ENCODE measurements around the gene TSC2. TPM values are rescaled to one million over a fixed set of nuclear protein-coding genes. Genes with fewer than 3 reads are reported as not detected.
"Not testable (repeated sequence)": the region's sequence is repeated elsewhere in the genome, so short reads cannot be mapped to it uniquely, and the experiment has no call there.

TSC2 gene
- total and polyA plus RNA-seq, 8 donors = 116 to 166 (median 128) TPM

DNA sequence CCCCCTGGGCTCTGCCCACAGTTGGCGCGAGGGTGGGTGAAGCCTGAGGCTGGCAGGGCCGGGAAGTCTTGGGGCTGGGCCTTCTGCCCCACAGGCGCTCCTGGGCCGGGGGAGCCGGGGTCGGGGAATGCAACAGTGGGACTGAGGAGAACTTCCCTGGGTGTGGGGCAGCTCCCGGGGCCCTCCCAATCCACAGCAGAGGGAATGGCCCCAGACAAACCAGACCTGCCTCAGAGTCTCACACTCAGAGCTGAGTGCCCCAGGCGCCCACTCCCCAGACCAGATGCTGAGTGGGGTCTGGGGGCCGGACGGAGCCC is 76.5 kb downstream of the TSC2 start:
- Histone ChIP-seq H3K4me1 (peaks cover 24 to 44% of the 10 kb centered on the region in 2 donors), H3K4me3 (peak overlapping the region in 1 of 2 donors; percentile 10), H3K27ac (peak overlapping the region; percentile 80 to 82), H3K27me3 (peaks cover 0 to 10% of the 10 kb centered on the region in 2 donors)
- DNase-seq; H3K36me3 ChIP-seq; ATAC-seq; intact Hi-C loops (cut with DNase I); H3K9me3 ChIP-seq: not testable (repeated sequence)

DNA sequence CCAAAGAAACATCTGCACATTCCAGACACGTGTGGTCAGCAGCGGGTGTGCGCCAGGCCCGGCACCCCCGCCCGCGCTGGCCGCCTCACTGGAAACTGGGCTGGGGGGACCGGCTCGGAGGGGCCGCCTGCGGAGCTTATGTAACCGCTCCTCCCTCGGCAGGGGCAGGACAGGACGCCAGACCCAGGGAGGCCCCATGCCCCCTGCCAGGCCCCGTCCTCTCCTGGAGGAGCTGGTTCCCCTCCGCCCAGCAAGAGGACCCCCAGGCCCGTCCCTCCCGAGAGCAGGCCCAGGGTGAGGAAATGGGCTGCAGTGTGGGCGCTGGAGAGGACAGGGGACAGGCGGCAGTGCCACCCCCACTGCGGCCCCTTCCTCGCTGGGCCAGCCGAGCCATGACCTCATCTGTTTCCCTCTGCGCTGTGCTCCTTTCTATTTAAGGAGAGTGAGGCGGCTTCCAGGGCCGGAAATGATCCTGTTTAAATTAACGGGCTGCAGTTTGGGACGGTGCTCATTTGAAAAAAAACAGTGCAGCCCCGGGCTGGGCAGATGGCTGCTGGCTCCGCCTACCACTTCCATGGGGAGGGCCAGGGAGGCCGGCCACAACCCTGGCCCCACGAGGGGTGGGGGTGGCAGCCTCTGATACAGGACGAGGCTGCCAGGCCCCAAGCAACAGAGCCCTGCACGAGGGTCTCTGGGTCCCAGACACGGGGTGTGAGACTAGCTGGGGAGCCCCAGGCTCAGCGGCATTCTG is 77.1 kb downstream of the TSC2 start:
- peaks cover 0 to 10% of the 10 kb centered on the region in 2 donors for H3K27me3 ChIP-seq
- peak; percentile 49 for ATAC-seq
- H3K9me3 ChIP-seq; intact Hi-C loops (cut with DNase I); H3K36me3 ChIP-seq: not testable (repeated sequence)
- peaks cover 24 to 44% of the 10 kb centered on the region in 2 donors for H3K4me1 ChIP-seq
- DNase-seq = peak in 2 of 4 donors; percentile 62 to 80
- H3K4me3 ChIP-seq = peak overlapping the region in 1 of 2 donors; percentile 10
- peak overlapping the region; percentile 80 to 82 for H3K27ac ChIP-seq

DNA sequence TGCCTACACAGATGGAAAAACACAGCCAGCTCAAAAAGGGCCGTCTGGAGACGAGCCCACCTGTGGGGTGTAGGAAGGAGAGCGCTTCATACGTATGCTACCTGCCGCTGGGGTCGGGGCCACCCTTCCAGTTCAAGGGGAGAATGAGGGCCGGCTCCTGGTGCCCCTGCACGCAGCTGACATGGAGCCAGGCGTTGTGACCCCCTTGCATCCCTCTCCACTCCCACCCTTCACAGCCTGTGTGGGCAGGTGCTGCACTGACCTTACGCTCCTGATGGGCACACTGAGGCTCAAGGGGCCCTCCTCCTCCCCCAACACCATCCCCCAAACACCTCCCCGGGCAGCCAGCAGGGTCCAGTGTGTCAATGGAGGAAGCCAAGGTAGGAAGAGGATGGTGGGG is 77.8 kb downstream of the TSC2 start:
- Histone ChIP-seq H3K27ac (peak overlapping the region; percentile 80 to 82), H3K27me3 (peaks cover 0 to 10% of the 10 kb centered on the region in 2 donors), H3K4me1 (peaks cover 24 to 44% of the 10 kb centered on the region in 2 donors)
- ATAC-seq; H3K36me3 ChIP-seq; intact Hi-C loops (cut with DNase I); H3K4me3 ChIP-seq; DNase-seq; H3K9me3 ChIP-seq: not testable (repeated sequence)

DNA sequence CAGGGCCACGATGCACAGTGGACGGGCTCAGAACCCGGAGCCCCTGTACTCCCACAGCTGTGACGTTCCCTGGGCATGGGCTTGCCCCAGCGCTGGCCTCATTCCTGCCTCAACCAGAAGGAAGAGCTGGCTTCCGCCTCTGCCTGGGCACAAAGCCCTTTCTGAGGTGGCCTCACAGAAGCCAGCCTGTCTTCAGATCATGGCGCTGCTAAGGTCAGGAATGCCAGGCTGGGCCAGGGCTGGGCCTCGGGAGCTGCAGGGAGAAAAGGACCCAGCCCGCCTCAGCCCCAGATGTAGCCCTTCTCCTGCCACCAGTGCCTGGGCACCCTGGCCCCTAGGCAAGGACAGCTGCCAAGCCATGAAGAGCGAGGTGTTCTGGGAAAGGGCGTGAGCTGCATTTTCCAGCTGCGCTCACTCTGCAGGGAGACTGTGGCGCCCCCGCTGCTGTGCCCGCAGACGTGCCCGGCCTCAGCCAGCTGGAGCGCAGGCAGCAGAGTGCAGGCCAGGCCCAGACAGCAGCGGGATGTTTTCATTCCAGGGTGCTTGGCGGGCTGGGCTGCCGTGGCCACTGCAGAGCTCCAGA is 78.5 kb downstream of the TSC2 start:
- ATAC-seq; intact Hi-C loops (cut with DNase I); H3K4me3 ChIP-seq; H3K36me3 ChIP-seq; DNase-seq; H3K9me3 ChIP-seq: not testable (repeated sequence)
- peak overlapping the region; percentile 53 to 82 for H3K27ac ChIP-seq
- H3K4me1 ChIP-seq = peaks cover 24 to 44% of the 10 kb centered on the region in 2 donors
- peaks cover 0 to 10% of the 10 kb centered on the region in 2 donors for H3K27me3 ChIP-seq

DNA sequence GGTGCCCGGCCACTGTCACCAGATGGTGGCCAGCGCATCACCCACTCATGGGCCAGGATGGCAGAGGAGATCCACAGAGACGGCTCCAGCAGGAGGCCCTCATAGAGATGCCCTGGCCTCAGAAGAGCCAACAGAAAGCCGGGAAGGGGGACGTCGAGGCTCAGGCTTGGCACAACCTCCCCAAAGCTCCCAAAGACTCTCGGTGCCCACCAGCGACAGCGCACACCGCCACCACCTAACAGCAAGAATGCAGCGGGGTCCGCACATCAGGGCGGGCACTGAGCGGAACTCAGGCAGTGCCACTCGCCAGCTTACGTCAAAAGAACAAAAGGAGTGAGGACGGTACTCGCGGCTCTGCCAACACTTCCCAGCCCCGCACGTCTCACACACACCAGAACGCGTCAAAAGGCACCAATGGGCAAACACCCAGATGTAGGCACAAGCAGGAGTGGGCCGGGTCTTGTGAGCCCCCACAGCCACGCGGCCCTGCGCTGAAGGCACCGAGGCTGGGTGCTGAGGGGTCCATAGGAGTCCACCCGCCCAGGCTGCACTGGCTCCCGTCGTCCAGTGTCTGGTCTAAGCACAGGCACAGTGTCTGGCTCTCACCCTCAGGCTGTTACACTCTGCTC is 79.3 kb downstream of the TSC2 start:
- Histone ChIP-seq H3K27me3 (peaks cover 0 to 10% of the 10 kb centered on the region in 2 donors), H3K27ac (peak overlapping the region; percentile 53 to 82), H3K4me1 (peaks cover 24 to 44% of the 10 kb centered on the region in 2 donors)
- DNase-seq; intact Hi-C loops (cut with DNase I); H3K9me3 ChIP-seq; ATAC-seq; H3K4me3 ChIP-seq; H3K36me3 ChIP-seq: not testable (repeated sequence)

DNA sequence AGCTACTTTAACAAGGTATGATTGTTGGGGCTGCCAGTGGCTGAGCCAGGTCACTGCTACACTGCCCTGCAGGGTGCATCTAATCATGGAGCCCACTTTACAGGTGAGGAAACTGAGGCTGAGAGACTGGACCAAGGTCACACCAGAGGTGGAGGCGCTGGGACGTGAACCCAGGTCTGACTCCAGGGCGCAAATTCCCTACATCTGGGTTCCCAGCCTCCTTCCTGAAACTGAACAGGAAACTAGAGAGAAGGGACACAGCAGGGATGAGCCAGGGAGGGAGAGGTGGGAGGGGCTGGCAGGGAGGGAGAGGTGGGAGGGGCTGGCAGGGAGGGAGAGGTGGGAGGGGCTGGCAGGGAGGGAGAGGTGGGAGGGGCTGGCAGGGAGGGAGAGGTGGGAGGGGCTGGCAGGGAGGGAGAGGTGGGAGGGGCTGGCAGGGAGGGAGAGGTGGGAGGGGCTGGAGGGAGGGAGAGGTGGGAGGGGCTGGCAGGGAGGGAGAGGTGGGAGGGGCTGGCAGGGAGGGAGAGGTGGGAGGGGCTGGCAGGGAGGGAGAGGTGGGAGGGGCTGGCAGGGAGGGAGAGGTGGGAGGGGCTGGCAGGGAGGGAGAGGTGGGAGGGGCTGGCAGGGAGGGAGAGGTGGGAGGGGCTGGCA is 80.0 kb downstream of the TSC2 start:
- H3K36me3 ChIP-seq; intact Hi-C loops (cut with DNase I); H3K9me3 ChIP-seq; H3K4me3 ChIP-seq: not testable (repeated sequence)
- ATAC-seq (peak; percentile 15), DNase-seq (peak in 1 of 4 donors; percentile 53)
- Histone ChIP-seq H3K4me1 (peaks cover 24 to 44% of the 10 kb centered on the region in 2 donors), H3K27ac (peak overlapping the region; percentile 53 to 82), H3K27me3 (peaks cover 0 to 10% of the 10 kb centered on the region in 2 donors)

DNA sequence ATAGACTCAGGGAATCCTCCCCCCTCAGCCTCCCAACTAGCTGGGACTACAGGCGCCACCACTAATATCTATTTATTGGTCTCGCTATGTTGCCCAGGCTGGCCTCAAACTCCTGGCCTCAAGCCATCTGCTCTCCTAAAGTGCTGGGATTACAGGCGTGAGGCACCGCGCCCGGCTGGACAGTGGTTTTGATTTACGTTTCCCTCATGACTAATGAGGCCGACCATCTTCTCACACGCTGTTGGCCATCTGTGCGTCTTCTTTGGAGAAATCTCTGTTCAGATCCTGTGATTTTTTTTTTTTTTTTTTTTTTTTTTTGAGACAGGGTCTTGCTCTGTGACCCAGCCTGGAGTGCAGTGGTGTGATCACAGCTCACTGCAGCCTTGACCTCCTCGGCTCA is 81.5 kb downstream of the TSC2 start:
- peaks cover 24 to 44% of the 10 kb centered on the region in 2 donors for H3K4me1 ChIP-seq
- H3K36me3 ChIP-seq; ATAC-seq; H3K4me3 ChIP-seq; DNase-seq; H3K27ac ChIP-seq; intact Hi-C loops (cut with DNase I); H3K9me3 ChIP-seq: not testable (repeated sequence)
- peaks cover 0 to 10% of the 10 kb centered on the region in 2 donors for H3K27me3 ChIP-seq

DNA sequence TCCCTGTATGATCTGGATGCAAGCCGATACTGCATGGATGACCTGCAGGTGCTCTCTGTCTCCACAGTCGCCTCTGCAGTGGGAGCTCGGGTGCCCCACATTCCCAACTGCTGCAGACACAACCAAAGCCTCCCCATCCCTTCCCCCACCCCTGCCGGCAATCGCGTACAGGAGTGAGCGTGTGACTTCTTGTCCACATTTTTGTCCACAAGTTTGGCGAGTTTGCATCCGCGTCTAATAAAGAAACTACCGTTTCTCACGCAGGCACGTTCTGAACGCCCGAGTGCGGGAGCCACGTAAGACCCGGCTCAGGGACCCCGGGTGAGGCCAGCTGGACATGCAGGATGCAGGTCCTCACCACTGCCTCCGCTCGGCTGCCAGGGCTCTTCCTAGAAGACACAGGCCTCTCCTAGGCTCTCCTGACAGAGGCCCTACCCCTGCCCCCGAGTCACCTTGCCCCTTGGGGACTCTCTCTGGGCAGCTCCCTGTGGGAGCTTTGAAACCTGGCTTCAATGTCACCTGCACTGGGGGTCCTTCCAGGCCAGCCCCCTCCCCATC is 82.2 kb downstream of the TSC2 start:
- peaks cover 19 to 37% of the 10 kb centered on the region in 2 donors for H3K4me1 ChIP-seq
- H3K4me3 ChIP-seq; H3K27ac ChIP-seq; H3K9me3 ChIP-seq; H3K36me3 ChIP-seq; ATAC-seq; DNase-seq; H3K27me3 ChIP-seq; intact Hi-C loops (cut with DNase I): not testable (repeated sequence)

DNA sequence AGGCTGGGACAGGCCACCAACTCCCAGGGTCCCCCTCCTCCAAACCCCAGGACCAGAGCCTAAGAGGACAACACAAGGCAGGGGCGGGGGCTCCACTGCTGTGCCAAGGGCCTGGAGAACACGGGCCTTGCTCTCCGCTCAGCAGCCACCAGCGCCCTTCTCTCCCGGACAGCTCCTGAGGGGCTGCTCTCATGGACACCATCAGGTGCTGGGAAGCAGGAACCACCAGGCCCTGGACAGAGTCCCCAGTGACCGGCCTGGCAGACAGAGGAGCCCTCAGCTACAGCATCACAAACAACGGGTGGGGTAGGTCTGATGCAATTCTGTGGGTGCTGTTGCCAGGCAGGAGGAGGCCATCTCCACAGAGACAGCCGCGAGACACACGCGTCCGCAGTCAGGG is 86.0 kb downstream of the TSC2 start:
- DNase-seq; ATAC-seq; H3K36me3 ChIP-seq; H3K27ac ChIP-seq; H3K4me3 ChIP-seq; H3K9me3 ChIP-seq; intact Hi-C loops (cut with DNase I); H3K27me3 ChIP-seq: not testable (repeated sequence)
- peaks cover 0 to 12% of the 10 kb centered on the region in 2 donors for H3K4me1 ChIP-seq

DNA sequence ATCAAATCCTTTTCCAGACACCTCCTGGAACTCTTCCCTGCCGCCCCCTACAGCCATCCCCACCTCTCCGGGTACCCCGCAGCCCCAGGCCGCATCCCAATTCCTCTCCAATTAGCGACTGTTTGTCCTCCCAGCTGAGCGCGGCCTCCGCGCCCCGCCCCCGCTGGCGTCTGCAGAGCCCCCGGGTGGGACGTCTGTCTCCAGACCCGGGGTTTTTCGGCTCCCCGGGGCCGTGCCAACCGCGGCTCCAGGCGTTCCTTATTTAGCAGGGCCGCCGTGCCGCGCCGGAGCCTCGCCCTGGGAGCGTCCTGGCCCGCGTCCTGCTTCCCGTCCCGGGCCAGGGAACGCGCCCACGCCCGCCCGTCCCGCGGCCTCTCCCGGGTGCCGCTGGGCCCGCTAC is 87.3 kb downstream of the TSC2 start:
- intact Hi-C loops (cut with DNase I) = not testable (repeated sequence)

DNA sequence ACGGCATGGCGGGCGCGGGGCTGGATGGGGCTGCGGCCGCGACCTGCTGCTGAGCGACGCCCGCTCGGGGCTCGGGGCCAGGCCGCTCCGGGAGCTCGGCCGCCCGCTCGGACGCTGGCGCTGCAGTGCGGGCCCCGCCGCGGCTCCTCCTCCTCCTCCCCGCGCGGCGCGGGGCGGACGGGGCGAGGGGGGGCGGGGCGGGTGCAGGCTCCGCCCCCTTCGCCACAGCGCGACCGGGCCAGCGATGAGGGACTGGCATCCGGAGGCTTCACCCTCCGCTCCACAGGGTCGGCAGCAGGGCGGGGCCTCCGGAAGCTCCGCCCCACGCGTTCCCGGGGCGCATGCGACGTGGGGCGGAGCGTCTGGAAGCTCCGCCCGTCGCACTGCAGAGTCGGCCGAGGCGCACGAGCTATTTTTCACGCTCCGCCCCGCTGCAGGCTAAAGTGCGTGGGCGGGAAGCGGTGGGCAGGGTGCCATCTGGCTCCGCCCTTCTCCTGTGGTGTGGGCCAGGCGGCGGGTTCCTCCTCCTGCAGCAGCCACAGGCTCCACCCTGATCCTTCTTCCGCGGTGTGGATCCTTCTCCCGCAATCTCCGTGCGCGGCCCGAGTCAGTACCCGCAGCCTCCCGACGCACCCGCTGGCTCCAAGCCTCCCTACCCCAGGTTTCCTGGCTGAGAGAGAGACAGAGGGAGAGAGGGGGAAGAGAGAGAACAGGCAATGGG is 88.1 kb downstream of the TSC2 start, which contains the start of gene PKD1:
Gene PKD1, minus strand, starts transcription at position 129 of the 721 bp plus-strand sequence. CDS start 209 bp downstream, outside the sequence.
- DNase-seq (peak; percentile 91 to 99 (median 98)), ATAC-seq (peak; percentile 81)
- peak within 1 kb of the TSS; percentile 53 to 70 for H3K27ac ChIP-seq
- H3K36me3 ChIP-seq; intact Hi-C loops (cut with DNase I); H3K9me3 ChIP-seq; H3K27me3 ChIP-seq: not testable (repeated sequence)
- peaks cover 0 to 17% of the 10 kb centered on the region in 2 donors for H3K4me1 ChIP-seq
- H3K4me3 ChIP-seq = peak within 1 kb of the TSS; percentile 36 to 50

More for the DNA sequence above, 87.3 kb downstream of the TSC2 start:
- not testable (repeated sequence) for DNase-seq, H3K4me1 ChIP-seq, H3K27me3 ChIP-seq, H3K36me3 ChIP-seq, ATAC-seq, H3K9me3 ChIP-seq
- H3K4me3 ChIP-seq = peak overlapping the region; percentile 36 to 50
- peak overlapping the region; percentile 44 to 45 for H3K27ac ChIP-seq

All from left lung (tissue), 10 donors.